Measurements from ENCODE around the gene VAV2.

Gene VAV2

GRCh38 chr9:133980864-133981588 is 11.1 kb downstream of the VAV2 start:
- no peak overlapping the region for H3K4me3 ChIP-seq (ENCODE audit: low read length)
- no peaks in the 10 kb centered on the region for H3K27me3 ChIP-seq (ENCODE audit: control insufficient read depth, insufficient read depth, low read length)
- peaks cover 14% of the 10 kb centered on the region for H3K4me1 ChIP-seq (ENCODE audit: control insufficient read depth, insufficient read depth, low read length)
- no peak overlapping the region for H3K9ac ChIP-seq (ENCODE audit: low read length)
- no peaks in the 10 kb centered on the region for H3K36me3 ChIP-seq (ENCODE audit: control insufficient read depth, insufficient read depth, low read length)
- H3K9me3 ChIP-seq (ENCODE audit: control insufficient read depth, low read length): no peaks in the 10 kb centered on the region

GRCh38 chr9:133979921-133980863 is 11.9 kb downstream of the VAV2 start:
- Histone ChIP-seq H3K27me3 (ENCODE audit: control insufficient read depth, insufficient read depth, low read length) (no peaks in the 10 kb centered on the region), H3K9me3 (ENCODE audit: control insufficient read depth, low read length) (no peaks in the 10 kb centered on the region), H3K4me1 (ENCODE audit: control insufficient read depth, insufficient read depth, low read length) (peaks cover 14% of the 10 kb centered on the region), H3K36me3 (ENCODE audit: control insufficient read depth, insufficient read depth, low read length) (no peaks in the 10 kb centered on the region), H3K9ac (ENCODE audit: low read length) (no peak overlapping the region), H3K4me3 (ENCODE audit: low read length) (no peak overlapping the region)

GRCh38 chr9:133979273-133979920 is 12.7 kb downstream of the VAV2 start:
- Histone ChIP-seq H3K9ac (ENCODE audit: low read length) (no peak overlapping the region), H3K4me3 (ENCODE audit: low read length) (no peak overlapping the region), H3K4me1 (ENCODE audit: control insufficient read depth, insufficient read depth, low read length) (peaks cover 17% of the 10 kb centered on the region)

GRCh38 chr9:133978899-133979272 is 13.2 kb downstream of the VAV2 start:
- H3K4me1 ChIP-seq (ENCODE audit: control insufficient read depth, insufficient read depth, low read length): peaks cover 22% of the 10 kb centered on the region
- no peaks in the 10 kb centered on the region for H3K36me3 ChIP-seq (ENCODE audit: control insufficient read depth, insufficient read depth, low read length)
- no peak overlapping the region for H3K4me3 ChIP-seq (ENCODE audit: low read length)
- H3K9ac ChIP-seq (ENCODE audit: low read length): no peak overlapping the region
- H3K27me3 ChIP-seq (ENCODE audit: control insufficient read depth, insufficient read depth, low read length): no peaks in the 10 kb centered on the region
- H3K9me3 ChIP-seq (ENCODE audit: control insufficient read depth, low read length): no peaks in the 10 kb centered on the region

More at GRCh38 chr9:133979273-133979920, 12.7 kb downstream of the VAV2 start:
- Histone ChIP-seq H3K36me3 (ENCODE audit: control insufficient read depth, insufficient read depth, low read length) (no peaks in the 10 kb centered on the region), H3K9me3 (ENCODE audit: control insufficient read depth, low read length) (no peaks in the 10 kb centered on the region), H3K27me3 (ENCODE audit: control insufficient read depth, insufficient read depth, low read length) (no peaks in the 10 kb centered on the region)

- no peaks in the 10 kb centered on the region for H3K27me3 ChIP-seq (ENCODE audit: control insufficient read depth, insufficient read depth, low read length)
- peaks cover 27% of the 10 kb centered on the region for H3K4me1 ChIP-seq (ENCODE audit: control insufficient read depth, insufficient read depth, low read length)
- no peaks in the 10 kb centered on the region for H3K36me3 ChIP-seq (ENCODE audit: control insufficient read depth, insufficient read depth, low read length)
- no peak overlapping the region for H3K9ac ChIP-seq (ENCODE audit: low read length)
- no peaks in the 10 kb centered on the region for H3K9me3 ChIP-seq (ENCODE audit: control insufficient read depth, low read length)
- H3K4me3 ChIP-seq (ENCODE audit: low read length): no peak overlapping the region
These were observed 13.8 kb downstream of the VAV2 start for GRCh38 chr9:133978226-133978898.

- H3K36me3 ChIP-seq (ENCODE audit: control insufficient read depth, insufficient read depth, low read length): no peaks in the 10 kb centered on the region
- H3K4me1 ChIP-seq (ENCODE audit: control insufficient read depth, insufficient read depth, low read length): peaks cover 35% of the 10 kb centered on the region
- H3K9ac ChIP-seq (ENCODE audit: low read length): no peak overlapping the region
These were observed 14.5 kb downstream of the VAV2 start for GRCh38 chr9:133977421-133978201.

GRCh38 chr9:133976887-133977286 is 15.2 kb downstream of the VAV2 start:
- H3K9ac ChIP-seq (ENCODE audit: low read length): no peak overlapping the region
- H3K36me3 ChIP-seq (ENCODE audit: control insufficient read depth, insufficient read depth, low read length): no peaks in the 10 kb centered on the region
- H3K4me3 ChIP-seq (ENCODE audit: low read length): no peak overlapping the region
- no peaks in the 10 kb centered on the region for H3K27me3 ChIP-seq (ENCODE audit: control insufficient read depth, insufficient read depth, low read length)
- H3K4me1 ChIP-seq (ENCODE audit: control insufficient read depth, insufficient read depth, low read length): peaks cover 42% of the 10 kb centered on the region
- no peaks in the 10 kb centered on the region for H3K9me3 ChIP-seq (ENCODE audit: control insufficient read depth, low read length)

More at GRCh38 chr9:133977421-133978201, 14.5 kb downstream of the VAV2 start:
- Histone ChIP-seq H3K27me3 (ENCODE audit: control insufficient read depth, insufficient read depth, low read length) (no peaks in the 10 kb centered on the region), H3K4me3 (ENCODE audit: low read length) (no peak overlapping the region), H3K9me3 (ENCODE audit: control insufficient read depth, low read length) (no peaks in the 10 kb centered on the region)

- Histone ChIP-seq H3K27me3 (ENCODE audit: control insufficient read depth, insufficient read depth, low read length) (no peaks in the 10 kb centered on the region), H3K9ac (ENCODE audit: low read length) (no peak overlapping the region), H3K4me1 (ENCODE audit: control insufficient read depth, insufficient read depth, low read length) (peaks cover 47% of the 10 kb centered on the region), H3K9me3 (ENCODE audit: control insufficient read depth, low read length) (no peaks in the 10 kb centered on the region), H3K36me3 (ENCODE audit: control insufficient read depth, insufficient read depth, low read length) (no peaks in the 10 kb centered on the region), H3K4me3 (ENCODE audit: low read length) (no peak overlapping the region)
These were observed 15.8 kb downstream of the VAV2 start for GRCh38 chr9:133976191-133976861.

GRCh38 chr9:133975511-133975910 is 16.6 kb downstream of the VAV2 start:
- peaks cover 52% of the 10 kb centered on the region for H3K4me1 ChIP-seq (ENCODE audit: control insufficient read depth, insufficient read depth, low read length)
- no peaks in the 10 kb centered on the region for H3K9me3 ChIP-seq (ENCODE audit: control insufficient read depth, low read length)
- no peaks in the 10 kb centered on the region for H3K36me3 ChIP-seq (ENCODE audit: control insufficient read depth, insufficient read depth, low read length)
- H3K27me3 ChIP-seq (ENCODE audit: control insufficient read depth, insufficient read depth, low read length): no peaks in the 10 kb centered on the region
- no peak overlapping the region for H3K9ac ChIP-seq (ENCODE audit: low read length)
- no peak overlapping the region for H3K4me3 ChIP-seq (ENCODE audit: low read length)

GRCh38 chr9:133974631-133975341 is 17.3 kb downstream of the VAV2 start:
- H3K4me1 ChIP-seq (ENCODE audit: control insufficient read depth, insufficient read depth, low read length): peaks cover 52% of the 10 kb centered on the region

More at GRCh38 chr9:133974631-133975341, 17.3 kb downstream of the VAV2 start:
- no peak overlapping the region for H3K9ac ChIP-seq (ENCODE audit: low read length)
- H3K9me3 ChIP-seq (ENCODE audit: control insufficient read depth, low read length): no peaks in the 10 kb centered on the region
- no peak overlapping the region for H3K4me3 ChIP-seq (ENCODE audit: low read length)
- no peaks in the 10 kb centered on the region for H3K27me3 ChIP-seq (ENCODE audit: control insufficient read depth, insufficient read depth, low read length)
- H3K36me3 ChIP-seq (ENCODE audit: control insufficient read depth, insufficient read depth, low read length): no peaks in the 10 kb centered on the region

Data from mucosa of stomach (tissue), 1 donor.